ENCODE results near the gene SMDT1.
"Not testable (repeated sequence)": the region's sequence is repeated elsewhere in the genome, so short reads cannot be mapped to it uniquely, and the experiment has no call there.

SMDT1 gene

GRCh38 chr22:42077486-42078125 is 1.9 kb upstream of the SMDT1 start:
- H3K4me3 Mint-ChIP-seq = peak overlapping the region; percentile 27
- H3K36me3 Mint-ChIP-seq = peaks cover 5% of the 10 kb centered on the region
- peaks cover 45% of the 10 kb centered on the region for H3K4me1 Mint-ChIP-seq (ENCODE audit: low read depth)

GRCh38 chr22:42078469-42079318 is 806 bp upstream of the SMDT1 start:
- Mint-ChIP-seq H3K9me3 (ENCODE audit: low read depth) (no peaks in the 10 kb centered on the region), H3K4me1 (ENCODE audit: low read depth) (peaks cover 42% of the 10 kb centered on the region), H3K36me3 (peaks cover 8% of the 10 kb centered on the region), H3K27me3 (no peaks in the 10 kb centered on the region), H3K27ac (peak overlapping the region; percentile 97), H3K4me3 (peak overlapping the region; percentile 99)

More at GRCh38 chr22:42077486-42078125, 1.9 kb upstream of the SMDT1 start:
- H3K27ac Mint-ChIP-seq = no peak overlapping the region
- no peaks in the 10 kb centered on the region for H3K27me3 Mint-ChIP-seq
- H3K9me3 Mint-ChIP-seq (ENCODE audit: low read depth) = no peaks in the 10 kb centered on the region

GRCh38 chr22:42080287-42080686 is 787 bp downstream of the SMDT1 start:
- Mint-ChIP-seq H3K27ac (peak overlapping the region; percentile 97), H3K27me3 (no peaks in the 10 kb centered on the region), H3K9me3 (ENCODE audit: low read depth) (no peaks in the 10 kb centered on the region)

GRCh38 chr22:42083119-42083518 is 3.6 kb downstream of the SMDT1 start:
- no peaks in the 10 kb centered on the region for H3K27me3 Mint-ChIP-seq
- H3K4me3 Mint-ChIP-seq = peak overlapping the region; percentile 46
- peaks cover 13% of the 10 kb centered on the region for H3K36me3 Mint-ChIP-seq
- no peaks in the 10 kb centered on the region for H3K9me3 Mint-ChIP-seq (ENCODE audit: low read depth)
- H3K27ac Mint-ChIP-seq = no peak overlapping the region
- H3K4me1 Mint-ChIP-seq (ENCODE audit: low read depth) = peaks cover 48% of the 10 kb centered on the region

More at GRCh38 chr22:42080287-42080686, 787 bp downstream of the SMDT1 start:
- Mint-ChIP-seq H3K36me3 (peaks cover 11% of the 10 kb centered on the region), H3K4me1 (ENCODE audit: low read depth) (peaks cover 41% of the 10 kb centered on the region), H3K4me3 (peak overlapping the region; percentile 99)

- no peak overlapping the region for H3K27ac Mint-ChIP-seq
- no peaks in the 10 kb centered on the region for H3K9me3 Mint-ChIP-seq (ENCODE audit: low read depth)
- peaks cover 19% of the 10 kb centered on the region for H3K36me3 Mint-ChIP-seq
- H3K4me1 Mint-ChIP-seq (ENCODE audit: low read depth) = peaks cover 51% of the 10 kb centered on the region
- no peaks in the 10 kb centered on the region for H3K27me3 Mint-ChIP-seq
- no peak overlapping the region for H3K4me3 Mint-ChIP-seq
Observed at GRCh38 chr22:42084874-42085273, 5.4 kb downstream of the SMDT1 start.

GRCh38 chr22:42086051-42086450 is 6.6 kb downstream of the SMDT1 start:
- no peaks in the 10 kb centered on the region for H3K27me3 Mint-ChIP-seq
- no peak overlapping the region for H3K4me3 Mint-ChIP-seq
- H3K36me3 Mint-ChIP-seq = peaks cover 19% of the 10 kb centered on the region
- H3K4me1 Mint-ChIP-seq (ENCODE audit: low read depth) = peaks cover 45% of the 10 kb centered on the region
- peak overlapping the region; percentile 47 for H3K27ac Mint-ChIP-seq
- no peaks in the 10 kb centered on the region for H3K9me3 Mint-ChIP-seq (ENCODE audit: low read depth)

- Mint-ChIP-seq H3K36me3 (peaks cover 8% of the 10 kb centered on the region), H3K9me3 (ENCODE audit: low read depth) (no peaks in the 10 kb centered on the region), H3K4me1 (ENCODE audit: low read depth) (peaks cover 28% of the 10 kb centered on the region), H3K4me3 (peak within 1 kb of the TSS; percentile 98), H3K27ac (peak within 1 kb of the TSS; percentile 99), H3K27me3 (no peaks in the 10 kb centered on the region)
Observed at GRCh38 chr22:42090596-42091454, 11.3 kb downstream of the SMDT1 start, which contains the start of gene NDUFA6. TSS of gene NDUFA6 (minus strand) at chr22:42090772. CDS start at chr22:42090744, 28 bp downstream.

- Mint-ChIP-seq H3K27ac (peak overlapping the region; percentile 99), H3K4me3 (peak overlapping the region; percentile 98), H3K36me3 (peaks cover 8% of the 10 kb centered on the region), H3K9me3 (ENCODE audit: low read depth) (no peaks in the 10 kb centered on the region), H3K27me3 (no peaks in the 10 kb centered on the region), H3K4me1 (ENCODE audit: low read depth) (peaks cover 27% of the 10 kb centered on the region)
Observed at GRCh38 chr22:42091455-42091782, 11.9 kb downstream of the SMDT1 start.

- H3K27ac Mint-ChIP-seq = no peak overlapping the region
- H3K9me3 Mint-ChIP-seq (ENCODE audit: low read depth) = no peaks in the 10 kb centered on the region
- H3K36me3 Mint-ChIP-seq = peaks cover 19% of the 10 kb centered on the region
- H3K27me3 Mint-ChIP-seq = no peaks in the 10 kb centered on the region
- no peak overlapping the region for H3K4me3 Mint-ChIP-seq
- no peaks in the 10 kb centered on the region for H3K4me1 Mint-ChIP-seq (ENCODE audit: low read depth)
Observed at GRCh38 chr22:42101199-42101598, 21.7 kb downstream of the SMDT1 start.

- not testable (repeated sequence) for H3K4me1 Mint-ChIP-seq (ENCODE audit: low read depth); H3K9me3 Mint-ChIP-seq (ENCODE audit: low read depth); H3K27me3 Mint-ChIP-seq; H3K27ac Mint-ChIP-seq; H3K4me3 Mint-ChIP-seq
- H3K36me3 Mint-ChIP-seq = peaks cover 23% of the 10 kb centered on the region
Observed at GRCh38 chr22:42104332-42104860, 24.9 kb downstream of the SMDT1 start.

GRCh38 chr22:42108848-42109247 is 29.3 kb downstream of the SMDT1 start:
- Mint-ChIP-seq H3K9me3 (ENCODE audit: low read depth) (no peaks in the 10 kb centered on the region), H3K4me1 (ENCODE audit: low read depth) (no peaks in the 10 kb centered on the region), H3K4me3 (no peak overlapping the region), H3K27ac (no peak overlapping the region), H3K27me3 (no peaks in the 10 kb centered on the region), H3K36me3 (peaks cover 14% of the 10 kb centered on the region)

- H3K27me3 Mint-ChIP-seq = no peaks in the 10 kb centered on the region
- no peaks in the 10 kb centered on the region for H3K4me1 Mint-ChIP-seq (ENCODE audit: low read depth)
- peaks cover 3% of the 10 kb centered on the region for H3K9me3 Mint-ChIP-seq (ENCODE audit: low read depth)
- H3K36me3 Mint-ChIP-seq = peaks cover 20% of the 10 kb centered on the region
- H3K4me3 Mint-ChIP-seq = no peak overlapping the region
- H3K27ac Mint-ChIP-seq = no peak overlapping the region
Observed at GRCh38 chr22:42111798-42112197, 32.3 kb downstream of the SMDT1 start.

GRCh38 chr22:42112793-42113192 is 33.3 kb downstream of the SMDT1 start:
- H3K27ac Mint-ChIP-seq; H3K4me1 Mint-ChIP-seq (ENCODE audit: low read depth); H3K27me3 Mint-ChIP-seq; H3K9me3 Mint-ChIP-seq (ENCODE audit: low read depth); H3K4me3 Mint-ChIP-seq: not testable (repeated sequence)
- peaks cover 17% of the 10 kb centered on the region for H3K36me3 Mint-ChIP-seq

GRCh38 chr22:42114721-42115120 is 35.2 kb downstream of the SMDT1 start:
- Mint-ChIP-seq H3K27ac (no peak overlapping the region), H3K36me3 (peaks cover 14% of the 10 kb centered on the region), H3K4me3 (no peak overlapping the region), H3K9me3 (ENCODE audit: low read depth) (peaks cover 3% of the 10 kb centered on the region), H3K27me3 (no peaks in the 10 kb centered on the region), H3K4me1 (ENCODE audit: low read depth) (peaks cover 9% of the 10 kb centered on the region)
